ENCODE data around the gene IFNL2. TPM values are rescaled to one million over a fixed set of nuclear protein-coding genes. Genes with fewer than 3 reads are reported as not detected.
"Not testable (repeated sequence)": the region's sequence is repeated elsewhere in the genome, so short reads cannot be mapped to it uniquely, and the experiment has no call there.

Gene IFNL2
- total and polyA plus RNA-seq, 2 donors (not counting 3 experiments of a cell fraction or from before 2014, with no cell fraction given), result not detected

DNA sequence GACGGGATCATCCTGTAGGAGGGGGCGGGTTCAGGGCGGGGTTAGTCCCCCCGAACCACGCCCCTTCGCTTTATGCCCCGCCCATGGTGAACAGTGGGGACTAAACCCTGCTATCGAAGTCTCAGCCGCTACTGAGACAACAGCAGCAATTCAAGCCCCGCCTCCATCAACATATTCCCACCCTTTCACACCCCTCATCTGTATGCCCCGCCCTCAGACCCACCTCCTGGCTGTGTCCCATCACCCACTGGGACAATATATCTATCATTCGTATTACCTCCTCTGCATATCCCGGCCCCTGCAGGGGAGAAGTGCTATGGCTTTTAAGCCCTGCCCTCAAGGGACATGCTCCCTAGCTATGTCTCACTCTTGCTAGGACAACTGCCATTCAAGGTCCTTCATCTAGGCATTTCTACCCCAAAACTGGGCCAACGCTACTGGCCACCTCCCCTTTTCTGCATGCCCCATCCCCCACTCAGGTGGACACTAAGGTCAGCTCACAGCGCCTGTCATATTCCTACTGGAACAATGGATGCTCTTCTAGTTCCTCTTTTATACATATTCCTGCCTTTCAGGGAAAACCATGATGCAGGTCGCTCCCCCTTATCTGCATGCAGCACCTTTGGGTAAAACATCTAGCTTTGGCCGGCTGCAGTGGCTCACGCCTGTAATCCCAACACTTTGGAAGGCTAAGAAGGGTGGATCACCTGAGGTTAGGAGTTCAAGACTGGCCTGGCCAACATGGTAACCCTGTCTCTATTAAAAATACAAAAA lies 40.5 kb downstream of the IFNL2 start:
- intact Hi-C loops (cut with micrococcal nuclease) (no loop called here), dilution Hi-C loops (cut with MboI; ENCODE audit: extremely low pct_ligation_motif_present, low sequenced_read_pairs) (no loop called here)
- Histone ChIP-seq H2AFZ (ENCODE audit: low read depth, low read length) (peak overlapping the region; percentile 55), H3K79me2 (ENCODE audit: control insufficient read depth, insufficient read depth, low read length) (no peaks in the 10 kb centered on the region), H3K4me2 (ENCODE audit: insufficient read depth, low read length) (no peak overlapping the region), H3K9me3 (replicated peaks; ENCODE audit: control insufficient read depth, insufficient read depth, low read length) (no peaks in the 10 kb centered on the region), H3K9me1 (replicated peaks; ENCODE audit: control insufficient read depth, extremely low read depth, insufficient read depth, low read length) (no peaks in the 10 kb centered on the region), H3K36me3 (ENCODE audit: control insufficient read depth in 2 of 2, extremely low read depth in 1 of 2, insufficient read depth in 2 of 2, low read length in 2 of 2) (no peaks in the 10 kb centered on the region), H3K27me3 (ENCODE audit: control insufficient read depth in 2 of 2, insufficient read depth in 2 of 2, low read length in 2 of 2) (peaks cover 29 to 42% of the 10 kb centered on the region in 2 experiments), H4K20me1 (replicated peaks; ENCODE audit: control insufficient read depth, extremely low read depth, insufficient read depth, low read length) (no peaks in the 10 kb centered on the region), H3K9ac (replicated peaks; ENCODE audit: extremely low read depth, insufficient read depth, low read length) (no peak overlapping the region), H3K4me1 (ENCODE audit: control insufficient read depth, extremely low read depth, insufficient read depth, low read length) (no peaks in the 10 kb centered on the region), H3K4me3 (replicated peaks in 1 of 3; ENCODE audit: insufficient read depth in 1 of 3, low read depth in 1 of 3, low read length in 3 of 3) (no peak overlapping the region), H3K27ac (ENCODE audit: insufficient read depth, low read depth, low read length) (no peak overlapping the region)
- no peak for FAIRE-seq
- no TSS peak for BruUV-seq (replicated peaks)
- TF ChIP-seq GATA2 (IDR thresholded peaks at IDR 0.05; ENCODE audit: insufficient read depth, insufficient read length, low read depth, low read length) (no peak), POLR2AphosphoS5 (IDR thresholded peaks at IDR 0.05; ENCODE audit: insufficient read depth, low read depth, low read length) (no peak), POLR2A (IDR thresholded peaks at IDR 0.05; ENCODE audit: low read depth, low read length) (no peak), MYC (IDR thresholded peaks at IDR 0.05; ENCODE audit: low read depth, low read length) (no peak), JUN (IDR thresholded peaks at IDR 0.05; ENCODE audit: borderline replicate concordance, insufficient read depth, insufficient read length, low read depth) (no peak), EZH2 (IDR thresholded peaks at IDR 0.05; ENCODE audit: borderline replicate concordance, low read depth, low read length, severe bottlenecking) (no peak), FOS (IDR thresholded peaks at IDR 0.05; ENCODE audit: borderline replicate concordance, insufficient read depth, low read length) (no peak)
- TF ChIP-seq, protein P1, sequence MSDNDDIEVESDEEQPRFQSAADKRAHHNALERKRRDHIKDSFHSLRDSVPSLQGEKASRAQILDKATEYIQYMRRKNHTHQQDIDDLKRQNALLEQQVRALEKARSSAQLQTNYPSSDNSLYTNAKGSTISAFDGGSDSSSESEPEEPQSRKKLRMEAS (IDR thresholded peaks at IDR 0.05; ENCODE audit: insufficient read depth, insufficient read length), result no peak
- TF ChIP-seq, protein P2, sequence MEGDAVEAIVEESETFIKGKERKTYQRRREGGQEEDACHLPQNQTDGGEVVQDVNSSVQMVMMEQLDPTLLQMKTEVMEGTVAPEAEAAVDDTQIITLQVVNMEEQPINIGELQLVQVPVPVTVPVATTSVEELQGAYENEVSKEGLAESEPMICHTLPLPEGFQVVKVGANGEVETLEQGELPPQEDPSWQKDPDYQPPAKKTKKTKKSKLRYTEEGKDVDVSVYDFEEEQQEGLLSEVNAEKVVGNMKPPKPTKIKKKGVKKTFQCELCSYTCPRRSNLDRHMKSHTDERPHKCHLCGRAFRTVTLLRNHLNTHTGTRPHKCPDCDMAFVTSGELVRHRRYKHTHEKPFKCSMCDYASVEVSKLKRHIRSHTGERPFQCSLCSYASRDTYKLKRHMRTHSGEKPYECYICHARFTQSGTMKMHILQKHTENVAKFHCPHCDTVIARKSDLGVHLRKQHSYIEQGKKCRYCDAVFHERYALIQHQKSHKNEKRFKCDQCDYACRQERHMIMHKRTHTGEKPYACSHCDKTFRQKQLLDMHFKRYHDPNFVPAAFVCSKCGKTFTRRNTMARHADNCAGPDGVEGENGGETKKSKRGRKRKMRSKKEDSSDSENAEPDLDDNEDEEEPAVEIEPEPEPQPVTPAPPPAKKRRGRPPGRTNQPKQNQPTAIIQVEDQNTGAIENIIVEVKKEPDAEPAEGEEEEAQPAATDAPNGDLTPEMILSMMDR (IDR thresholded peaks at IDR 0.05; ENCODE audit: extremely low read depth in 1 of 2, insufficient read depth in 1 of 2, low read depth in 1 of 2, low read length in 2 of 2), result no peak
- POLR2A ChIA-PET, result no interaction called here
- CTCF ChIA-PET, result interaction anchor here (0.7 to 1.7 kb wide), 2 partner anchors 186 to 193 kb away, joined by 3 to 5 read pairs; no protein-coding TSS in a partner anchor
- DNase-seq (ENCODE audit: low read depth, low spot score), result peak; percentile 18

DNA sequence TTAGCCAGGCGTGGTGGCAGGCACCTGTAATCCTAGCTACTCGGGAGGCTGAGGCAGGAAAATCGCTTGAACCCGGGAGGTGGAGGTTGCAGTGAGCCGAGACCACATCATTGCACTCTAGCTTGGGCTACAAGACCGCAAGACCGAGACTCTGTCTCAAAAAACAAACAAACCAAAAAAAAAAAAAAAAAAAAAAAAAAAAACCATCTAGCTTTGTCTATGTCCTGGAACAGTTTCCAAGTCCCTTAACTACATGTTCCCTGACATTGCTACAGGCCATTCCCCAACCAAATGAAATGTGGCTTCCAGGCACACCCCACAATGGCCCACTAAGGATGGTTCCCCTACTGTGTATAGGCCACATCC lies 41.1 kb downstream of the IFNL2 start:
- H3K9ac ChIP-seq (replicated peaks; ENCODE audit: extremely low read depth, insufficient read depth, low read length); H3K27ac ChIP-seq (ENCODE audit: insufficient read depth, low read depth, low read length); H3K9me1 ChIP-seq (replicated peaks; ENCODE audit: control insufficient read depth, extremely low read depth, insufficient read depth, low read length); dilution Hi-C loops (cut with MboI; ENCODE audit: extremely low pct_ligation_motif_present, low sequenced_read_pairs); H3K36me3 ChIP-seq (ENCODE audit: control insufficient read depth in 2 of 2, extremely low read depth in 1 of 2, insufficient read depth in 2 of 2, low read length in 2 of 2); H3K9me3 ChIP-seq (replicated peaks; ENCODE audit: control insufficient read depth, insufficient read depth, low read length); H3K4me2 ChIP-seq (ENCODE audit: insufficient read depth, low read length); POLR2A ChIA-PET; FAIRE-seq; H2AFZ ChIP-seq (ENCODE audit: low read depth, low read length); DNase-seq (ENCODE audit: low read depth, low spot score); BruUV-seq (replicated peaks); intact Hi-C loops (cut with micrococcal nuclease); H4K20me1 ChIP-seq (replicated peaks; ENCODE audit: control insufficient read depth, extremely low read depth, insufficient read depth, low read length); H3K4me1 ChIP-seq (ENCODE audit: control insufficient read depth, extremely low read depth, insufficient read depth, low read length); H3K79me2 ChIP-seq (ENCODE audit: control insufficient read depth, insufficient read depth, low read length); H3K4me3 ChIP-seq (replicated peaks in 1 of 3; ENCODE audit: insufficient read depth in 1 of 3, low read depth in 1 of 3, low read length in 3 of 3): not testable (repeated sequence)
- CTCF ChIA-PET, result interaction anchor here (1.7 kb wide), 1 partner anchor 187 kb away, joined by 5 read pairs; no protein-coding TSS in a partner anchor
- peaks cover 26 to 38% of the 10 kb centered on the region in 2 experiments for H3K27me3 ChIP-seq (ENCODE audit: control insufficient read depth in 2 of 2, insufficient read depth in 2 of 2, low read length in 2 of 2)

All from endothelial cell of umbilical vein (primary cell).